Keratinocyte (primary cell): ENCODE results near the gene B3GAT1. TPM values are rescaled to one million over a fixed set of nuclear protein-coding genes. Genes with fewer than 3 reads are reported as not detected.

Experiments
- DNase-seq: peaks from one replicate; pipeline ENCODE4 v3.0.0-alpha.2; 2011; ENCODE audit warnings: low read depth, missing footprints, low spot score
- FAIRE-seq: peaks from 2 replicates; lab custom pipeline; 2011; peaks lifted over from hg19 to GRCh38; lab: Jason Lieb, UNC
- H2AFZ ChIP-seq: 2 replicates; pipeline ENCODE4 v1.6.0; 2012; ENCODE audit warnings: low read length, control low read depth, inconsistent platforms; ENCODE audit not compliant: control insufficient read depth
- H3K27ac ChIP-seq: 2 replicates; pipeline ENCODE4 v1.5.1; 2011; ENCODE audit warnings: low read length; ENCODE audit not compliant: control insufficient read depth, insufficient read depth
- H3K27me3 ChIP-seq: 3 replicates; pipeline ENCODE4 v1.6.0; 2011; ENCODE audit warnings: low read length; ENCODE audit not compliant: control insufficient read depth, insufficient read depth; ENCODE audit errors: extremely low read depth
- H3K36me3 ChIP-seq, 2 experiments: 2 replicates in 1 of 2; 3 replicates in 1 of 2; pipeline ENCODE4 v1.5.1; 2011; ENCODE audit warnings: low read length in 2 of 2, mild to moderate bottlenecking in 1 of 2; ENCODE audit not compliant: control insufficient read depth in 2 of 2, insufficient read depth in 2 of 2; ENCODE audit errors: extremely low read depth in 1 of 2
- H3K4me1 ChIP-seq: 3 replicates; pipeline ENCODE4 v1.5.1; 2011; ENCODE audit warnings: low read length; ENCODE audit not compliant: control insufficient read depth, insufficient read depth; ENCODE audit errors: extremely low read depth
- H3K4me2 ChIP-seq: 3 replicates; pipeline ENCODE4 v1.6.0; 2011; ENCODE audit warnings: low read depth, low read length; ENCODE audit not compliant: control insufficient read depth, insufficient read depth; ENCODE audit errors: extremely low read depth
- H3K4me3 ChIP-seq, 3 experiments: fragments of 200-600 bp in 1 of 3; sonication (generic) in 1 of 3; 2 replicates in 2 of 3; 3 replicates in 1 of 3; pipeline ENCODE4 v1.5.1; 2011 to 2016; ENCODE audit warnings: low read length in 3 of 3, mild to moderate bottlenecking in 3 of 3, control low read depth in 2 of 3, inconsistent platforms in 1 of 3, low read depth in 1 of 3, mixed read lengths in 1 of 3, mixed run types in 1 of 3, moderate library complexity in 1 of 3; ENCODE audit not compliant: control insufficient read depth in 2 of 3, insufficient read depth in 2 of 3; ENCODE audit errors: extremely low read depth in 1 of 3
- H3K79me2 ChIP-seq: 2 replicates; pipeline ENCODE4 v1.6.0; 2012; ENCODE audit warnings: low read length; ENCODE audit not compliant: control insufficient read depth, insufficient read depth
- H3K9ac ChIP-seq: 3 replicates; pipeline ENCODE4 v1.6.0; 2011; ENCODE audit warnings: low read length; ENCODE audit not compliant: control insufficient read depth, insufficient read depth; ENCODE audit errors: extremely low read depth
- H3K9me1 ChIP-seq: 3 replicates; pipeline ENCODE4 v1.6.0; 2011; ENCODE audit warnings: low read length; ENCODE audit not compliant: control insufficient read depth, insufficient read depth; ENCODE audit errors: extremely low read depth
- H3K9me3 ChIP-seq: 2 replicates; pipeline ENCODE4 v1.5.1; 2012; ENCODE audit warnings: low read depth, low read length; ENCODE audit not compliant: control insufficient read depth
- H4K20me1 ChIP-seq: 3 replicates; pipeline ENCODE4 v1.6.0; 2011; ENCODE audit warnings: low read length; ENCODE audit not compliant: control insufficient read depth, insufficient read depth; ENCODE audit errors: extremely low read depth
- CTCF ChIP-seq, 3 experiments: IDR thresholded peaks in 1 of 3; conservative IDR thresholded peaks in 1 of 3; optimal IDR thresholded peaks in 1 of 3; 2 replicates in 2 of 3; 3 replicates in 1 of 3; pipeline versions ENCODE3 to v1.5.1; 2011; ENCODE audit warnings: low read length in 3 of 3, mild to moderate bottlenecking in 3 of 3, moderate library complexity in 2 of 3, control low read depth in 1 of 3, inconsistent platforms in 1 of 3; ENCODE audit not compliant: insufficient read depth in 2 of 3; ENCODE audit errors: extremely low read depth in 1 of 3
- EZH2 ChIP-seq: IDR thresholded peaks from one replicate; pipeline ENCODE4 v1.6.1; 2012; ENCODE audit warnings: inconsistent platforms, mild to moderate bottlenecking, low read length, moderate library complexity
- dilution Hi-C: fragments of 300-500 bp; cut with MboI; formaldehyde crosslinking; loops from one replicate; pipeline ENCODE4 v1.7.0; 2020; ENCODE audit warnings: low sequenced_read_pairs; ENCODE audit not compliant: extremely low pct_ligation_motif_present
- polyA plus RNA-seq, 5 experiments: library from polyadenylated mRNA; depleted of rRNA in 3 of 5; stranded (reverse) in 3 of 5; stranded (forward) in 1 of 5; unstranded in 1 of 5; fragments of >200 nt; gene quantifications; 1 replicate in 1 of 5; 2 replicates in 3 of 5; 3 replicates in 1 of 5; pipeline versions ENCODE4 v1.2.1 to v1.2.3, GENCODE V29; 2011 to 2012; ENCODE audit warnings: missing spikeins in 2 of 5, low read depth in 1 of 5, low replicate concordance in 1 of 5

Gene B3GAT1
- polyA plus RNA-seq, 1 donor (not counting 4 experiments of a cell fraction or from before 2014, with no cell fraction given): 0.04 TPM

GRCh38 chr11:134374891-134375550 lies 37.0 kb downstream of the B3GAT1 start:
- DNase-seq: no peak
- H3K27me3 ChIP-seq: no peaks in the 10 kb centered on the region
- FAIRE-seq: no peak
- dilution Hi-C loops: no loop called here
- H3K27ac ChIP-seq: no peak overlapping the region
- H3K4me3 ChIP-seq: no peak overlapping the region
- H3K9ac ChIP-seq: no peak overlapping the region
- TF ChIP-seq EZH2 (no peak), CTCF (optimal IDR thresholded peaks at IDR 0.05 in 1 of 3, IDR thresholded peaks at IDR 0.05 in 1 of 3, conservative IDR thresholded peaks at IDR 0.05 in 1 of 3; ENCODE audit: extremely low read depth in 1 of 3, insufficient read depth in 2 of 3, low read length in 3 of 3) (no peak)
- no peaks in the 10 kb centered on the region for H3K36me3 ChIP-seq
- no peaks in the 10 kb centered on the region for H3K79me2 ChIP-seq
- no peaks in the 10 kb centered on the region for H3K9me1 ChIP-seq
- H4K20me1 ChIP-seq: no peaks in the 10 kb centered on the region
- no peak overlapping the region for H2AFZ ChIP-seq
- no peak overlapping the region for H3K4me2 ChIP-seq
- no peaks in the 10 kb centered on the region for H3K4me1 ChIP-seq
- H3K9me3 ChIP-seq: no peaks in the 10 kb centered on the region

GRCh38 chr11:134374171-134374570 lies 37.9 kb downstream of the B3GAT1 start:
- no peaks in the 10 kb centered on the region for H3K4me1 ChIP-seq
- H3K9me3 ChIP-seq: no peaks in the 10 kb centered on the region
- no peak overlapping the region for H2AFZ ChIP-seq
- no peaks in the 10 kb centered on the region for H3K79me2 ChIP-seq
- FAIRE-seq (no peak), DNase-seq (no peak)
- dilution Hi-C loops: no loop called here
- H3K36me3 ChIP-seq: no peaks in the 10 kb centered on the region
- H4K20me1 ChIP-seq: no peaks in the 10 kb centered on the region
- no peak overlapping the region for H3K9ac ChIP-seq
- H3K4me2 ChIP-seq: no peak overlapping the region
- H3K9me1 ChIP-seq: no peaks in the 10 kb centered on the region
- TF ChIP-seq EZH2 (no peak), CTCF (optimal IDR thresholded peaks at IDR 0.05 in 1 of 3, IDR thresholded peaks at IDR 0.05 in 1 of 3, conservative IDR thresholded peaks at IDR 0.05 in 1 of 3; ENCODE audit: extremely low read depth in 1 of 3, insufficient read depth in 2 of 3, low read length in 3 of 3) (no peak)
- no peaks in the 10 kb centered on the region for H3K27me3 ChIP-seq
- H3K4me3 ChIP-seq: no peak overlapping the region
- H3K27ac ChIP-seq: no peak overlapping the region
